HEK293 (cell line): ENCODE measurements around the gene ENOSF1.

Experiments used
- CTCF ChIP-seq: fragments of 450-650 bp; formaldehyde crosslinking; IDR thresholded peaks from 2 replicates; pipeline ENCODE4 v1.5.1; 2016; ENCODE audit warnings: missing biosample characterization, missing genetic modification characterization
- SCRT1 ChIP-seq: fragments of 450-650 bp; formaldehyde crosslinking; IDR thresholded peaks from 2 replicates; pipeline ENCODE4 v1.5.1; 2016; ENCODE audit warnings: missing biosample characterization, missing genetic modification characterization, borderline replicate concordance
- TCF7L2 ChIP-seq: IDR thresholded peaks from 2 replicates; pipeline ENCODE4 v1.6.1; 2011; ENCODE audit warnings: low read depth, mild to moderate bottlenecking, inconsistent platforms, low read length, moderate library complexity, borderline replicate concordance
- ZNF621 ChIP-seq: fragments of 450-650 bp; formaldehyde crosslinking; IDR thresholded peaks from 2 replicates; pipeline ENCODE4 v1.5.1; 2017; ENCODE audit warnings: missing biosample characterization, missing genetic modification characterization

GRCh38 chr18:713135-713490 lies 683 bp upstream of the ENOSF1 start:
- no peak for TF ChIP-seq CTCF (tag by site-specific recombination)
- no peak for TF ChIP-seq SCRT1
- no peak for TF ChIP-seq ZNF621 (tag by site-specific recombination)
- no peak for TF ChIP-seq TCF7L2
